Subcutaneous preadipocyte (primary cell): Measurements from ENCODE around the gene LILRB5. TPM values are rescaled to one million over a fixed set of nuclear protein-coding genes. Genes with fewer than 3 reads are reported as not detected.

ENCODE experiments used
- small RNA-seq: library from RNA; depleted of rRNA; stranded (forward); fragments of <200 nt; gene quantifications from one replicate; pipeline ENCODE3, GENCODE V24; 2012
- total RNA-seq: library from RNA; depleted of rRNA; stranded (reverse); fragments of >200 nt; gene quantifications from 2 replicates; pipeline ENCODE4 v1.2.3, GENCODE V29; 2012

LILRB5 gene
- not detected in 2 replicates for total RNA-seq

GRCh38 chr19:54257116-54257480 lies at the start of gene LILRB5:
Gene LILRB5 (minus strand): TSS chr19:54257273. CDS start chr19:54257193, 80 bp downstream.

GRCh38 chr19:54281007-54281728 lies 24.1 kb upstream of the LILRB5 start, which contains the start of gene LILRB2:
Gene LILRB2 (minus strand): TSS chr19:54281110. CDS start chr19:54280496, 614 bp downstream.

GRCh38 chr19:54242646-54243045 lies 14.4 kb downstream of the LILRB5 start, which contains the start of gene LILRA6:
Gene LILRA6 (minus strand): TSS chr19:54242790.

GRCh38 chr19:54222474-54223276 lies 34.4 kb downstream of the LILRB5 start, which contains the start of gene LILRB3:
Gene LILRB3 (minus strand): TSS chr19:54223007. CDS start chr19:54222976, 31 bp downstream.

Small RNA genes lying within 50 kb of the gene (small RNA-seq; reads per million reads assigned to genes)
- gene AC245884.12 (not detected), gene MIR4752 (not detected), gene RNU6-1307P (not detected)

Other genes with a start within 250 kb of the LILRB5 start
- not detected in 2 replicates for gene VSTM1, start 193.4 kb downstream of the LILRB5 start, total RNA-seq
- gene TARM1, start 175.9 kb downstream of the LILRB5 start, total RNA-seq, result not detected in 2 replicates
- gene OSCAR, start 156.5 kb downstream of the LILRB5 start, total RNA-seq, result under 0.01 and 0.20 TPM in 2 replicates
- 9.9 and 12.1 TPM in 2 replicates for gene NDUFA3, start 154.4 kb downstream of the LILRB5 start, total RNA-seq
- gene TFPT, start 141.6 kb downstream of the LILRB5 start, total RNA-seq, result 8.4 and 10.3 TPM in 2 replicates
- gene PRPF31, start 141.5 kb downstream of the LILRB5 start, total RNA-seq, result 49.6 and 55.5 TPM in 2 replicates
- gene CNOT3, start 119.5 kb downstream of the LILRB5 start, total RNA-seq, result 7.3 and 9.2 TPM in 2 replicates
- gene LENG1, start 97.6 kb downstream of the LILRB5 start, total RNA-seq, result 4.3 and 4.8 TPM in 2 replicates
- gene TMC4, start 84.1 kb downstream of the LILRB5 start, total RNA-seq, result not detected in 2 replicates
- gene MBOAT7, start 67.7 kb downstream of the LILRB5 start, total RNA-seq, result 30.9 and 32.0 TPM in 2 replicates
- 60.8 and 64.7 TPM in 2 replicates for gene TSEN34, start 66.0 kb downstream of the LILRB5 start, total RNA-seq
- gene RPS9, start 56.4 kb downstream of the LILRB5 start, total RNA-seq, result 1,299 and 2,011 TPM in 2 replicates
- 0.20 TPM in 1 of 2 replicates, not detected in the other for gene LILRB3, start 34.3 kb downstream of the LILRB5 start, total RNA-seq
- gene LILRA6, start 14.5 kb downstream of the LILRB5 start, total RNA-seq, result not detected in 2 replicates
- not detected in 2 replicates for gene LILRB2, start 23.8 kb upstream of the LILRB5 start, total RNA-seq
- gene LILRA5, start 55.9 kb upstream of the LILRB5 start, total RNA-seq, result not detected in 2 replicates
- not detected in 2 replicates for gene LILRA4, start 81.9 kb upstream of the LILRB5 start, total RNA-seq
- gene LAIR1, start 107.7 kb upstream of the LILRB5 start, total RNA-seq, result not detected in 2 replicates
- gene TTYH1, start 158.2 kb upstream of the LILRB5 start, total RNA-seq, result not detected in 2 replicates
- gene LENG8, start 191.9 kb upstream of the LILRB5 start, total RNA-seq, result 50.7 and 57.1 TPM in 2 replicates
- 4.9 and 7.3 TPM in 2 replicates for gene LENG9, start 206.5 kb upstream of the LILRB5 start, total RNA-seq
- 7.6 and 18.4 TPM in 2 replicates for gene CDC42EP5, start 216.0 kb upstream of the LILRB5 start, total RNA-seq
- not detected in 2 replicates for gene LAIR2, start 245.6 kb upstream of the LILRB5 start, total RNA-seq